ENCODE measurements around the gene PGLYRP1. TPM values are rescaled to one million over a fixed set of nuclear protein-coding genes. Genes with fewer than 3 reads are reported as not detected.

The PGLYRP1 gene
- total RNA-seq, 2 experiments from 2014 or later: not detected

GRCh38 chr19:45972081-45972946 is 50.5 kb downstream of the PGLYRP1 start:
- Mint-ChIP-seq H3K4me3 (peak overlapping the region; percentile 1), H3K36me3 (ENCODE audit: low read depth) (no peaks in the 10 kb centered on the region), H3K27ac (no peak overlapping the region), H3K4me1 (ENCODE audit: low read depth) (peaks cover 18% of the 10 kb centered on the region), H3K27me3 (peaks cover 83% of the 10 kb centered on the region), H3K9me3 (no peaks in the 10 kb centered on the region)
- Histone ChIP-seq H3K27ac (ENCODE audit: low read depth in 1 of 2, low read length in 2 of 2) (no peak overlapping the region), H3K4me3 (ENCODE audit: low read length) (no peak overlapping the region), H3K9me3 (ENCODE audit: control insufficient read depth in 1 of 2, insufficient read depth in 1 of 2, low read length in 2 of 2) (peaks cover 0 to 6% of the 10 kb centered on the region in 2 experiments), H3K27me3 (ENCODE audit: control insufficient read depth in 1 of 2, insufficient read depth in 2 of 2, low read length in 2 of 2) (peaks cover 62% of the 10 kb centered on the region in 2 experiments), H3K4me1 (ENCODE audit: insufficient read depth, low read length) (peaks cover 27% of the 10 kb centered on the region), H3K36me3 (ENCODE audit: insufficient read depth, low read length) (no peaks in the 10 kb centered on the region)
- DNase-seq (peak in 8 of 14 experiments; percentile 8 to 66 (median 30)), ATAC-seq (ENCODE audit: poor library complexity) (peak; percentile 82)
- ChIA-PET POLR2A (interaction anchor here (0.8 kb wide), 1 partner anchor 23 kb away, joined by 3 read pairs; the partner anchor contains the start of gene CCDC61), CTCF (no interaction called here)
- intact Hi-C loops (cut with DNase I, micrococcal nuclease): no loop called here
- TF ChIP-seq CTCF (IDR thresholded peaks at IDR 0.05): no peak

- peak overlapping the region; percentile 46 for H3K4me3 Mint-ChIP-seq
- ChIA-PET POLR2A (no interaction called here), CTCF (no interaction called here)
- no peaks in the 10 kb centered on the region for H3K36me3 Mint-ChIP-seq (ENCODE audit: low read depth)
- H3K9me3 Mint-ChIP-seq: no peaks in the 10 kb centered on the region
- intact Hi-C loops (cut with DNase I, micrococcal nuclease): no loop called here
- ATAC-seq (ENCODE audit: poor library complexity) (no peak), DNase-seq (no peak)
- Histone ChIP-seq H3K27me3 (ENCODE audit: control insufficient read depth in 1 of 2, insufficient read depth in 2 of 2, low read length in 2 of 2) (peaks cover 66% of the 10 kb centered on the region in 2 experiments), H3K27ac (ENCODE audit: low read depth in 1 of 2, low read length in 2 of 2) (no peak overlapping the region), H3K4me1 (ENCODE audit: insufficient read depth, low read length) (peaks cover 27% of the 10 kb centered on the region), H3K36me3 (ENCODE audit: insufficient read depth, low read length) (no peaks in the 10 kb centered on the region), H3K4me3 (ENCODE audit: low read length) (no peak overlapping the region), H3K9me3 (ENCODE audit: control insufficient read depth in 1 of 2, insufficient read depth in 1 of 2, low read length in 2 of 2) (peaks cover 0 to 6% of the 10 kb centered on the region in 2 experiments)
- H3K27ac Mint-ChIP-seq: no peak overlapping the region
- peaks cover 85% of the 10 kb centered on the region for H3K27me3 Mint-ChIP-seq
- TF ChIP-seq CTCF (IDR thresholded peaks at IDR 0.05): no peak
- H3K4me1 Mint-ChIP-seq (ENCODE audit: low read depth): peaks cover 18% of the 10 kb centered on the region
Observed at GRCh38 chr19:45971260-45971902, 51.5 kb downstream of the PGLYRP1 start.

GRCh38 chr19:45969676-45970075 is 53.2 kb downstream of the PGLYRP1 start:
- H3K4me1 ChIP-seq (ENCODE audit: insufficient read depth, low read length): peaks cover 27% of the 10 kb centered on the region
- peaks cover 0 to 6% of the 10 kb centered on the region in 2 experiments for H3K9me3 ChIP-seq (ENCODE audit: control insufficient read depth in 1 of 2, insufficient read depth in 1 of 2, low read length in 2 of 2)
- no peaks in the 10 kb centered on the region for H3K36me3 Mint-ChIP-seq (ENCODE audit: low read depth)
- ChIA-PET CTCF (no interaction called here), POLR2A (no interaction called here)
- peaks cover 52% of the 10 kb centered on the region in 2 experiments for H3K27me3 ChIP-seq (ENCODE audit: control insufficient read depth in 1 of 2, insufficient read depth in 2 of 2, low read length in 2 of 2)
- peaks cover 84% of the 10 kb centered on the region for H3K27me3 Mint-ChIP-seq
- H3K27ac ChIP-seq (ENCODE audit: low read depth in 1 of 2, low read length in 2 of 2): no peak overlapping the region
- no peak overlapping the region for H3K27ac Mint-ChIP-seq
- H3K4me1 Mint-ChIP-seq (ENCODE audit: low read depth): peaks cover 18% of the 10 kb centered on the region
- no peak overlapping the region for H3K4me3 ChIP-seq (ENCODE audit: low read length)
- ATAC-seq (ENCODE audit: poor library complexity): no peak
- intact Hi-C loops (cut with DNase I, micrococcal nuclease): no loop called here
- H3K9me3 Mint-ChIP-seq: no peaks in the 10 kb centered on the region
- DNase-seq: no peak
- H3K36me3 ChIP-seq (ENCODE audit: insufficient read depth, low read length): no peaks in the 10 kb centered on the region
- TF ChIP-seq CTCF (IDR thresholded peaks at IDR 0.05): no peak
- no peak overlapping the region for H3K4me3 Mint-ChIP-seq

Small RNAs within 50 kb of the gene (microRNA-seq; reads per million reads assigned to microRNA genes)
- gene MIR769 (ENCODE audit: borderline microRNAs expressed, borderline replicate concordance): 259 reads per million, percentile 75 among the genes with 10 or more reads in this experiment

Other genes starting within 250 kb of the PGLYRP1 start
- 10 to 100 TPM; 24.0 to 24.9 TPM for gene DMPK, start 240.6 kb downstream of the PGLYRP1 start, total RNA-seq
- gene DMWD, start 230.2 kb downstream of the PGLYRP1 start, total RNA-seq: 10 to 100 TPM; 28.6 to 31.5 TPM
- gene RSPH6A, start 207.7 kb downstream of the PGLYRP1 start, total RNA-seq: under 1 TPM; 0.17 to 0.25 TPM
- gene SYMPK, start 159.9 kb downstream of the PGLYRP1 start, total RNA-seq: 10 to 100 TPM; 63.3 to 65.0 TPM
- gene FOXA3, start 158.7 kb downstream of the PGLYRP1 start, total RNA-seq: not detected
- 10 to 100 TPM; 21.0 to 21.6 TPM for gene IRF2BP1, start 136.9 kb downstream of the PGLYRP1 start, total RNA-seq
- gene MYPOP, start 120.4 kb downstream of the PGLYRP1 start, total RNA-seq: 1 to 10 TPM; 4.1 to 4.7 TPM
- gene NANOS2, start 108.3 kb downstream of the PGLYRP1 start, total RNA-seq: not detected
- not detected for gene NOVA2, start 49.2 kb downstream of the PGLYRP1 start, total RNA-seq
- 1 to 10 TPM; 4.9 to 6.6 TPM for gene CCDC61, start 27.6 kb downstream of the PGLYRP1 start, total RNA-seq
- gene IGFL4, start 17.9 kb upstream of the PGLYRP1 start, total RNA-seq: not detected
- gene IGFL3, start 101.6 kb upstream of the PGLYRP1 start, total RNA-seq: not detected
- gene IGFL2, start 125.2 kb upstream of the PGLYRP1 start, total RNA-seq: not detected
- not detected for gene IGFL1, start 206.7 kb upstream of the PGLYRP1 start, total RNA-seq